Immature natural killer cell (primary cell): ENCODE data around the gene TNS2. TPM values are rescaled to one million over a fixed set of nuclear protein-coding genes. Genes with fewer than 3 reads are reported as not detected.
"Not testable (repeated sequence)": the region's sequence is repeated elsewhere in the genome, so short reads cannot be mapped to it uniquely, and the experiment has no call there.

ENCODE experiments used
- DNase-seq, 3 donors: peaks; one replicate each; pipeline ENCODE4 v3.0.0; 2022; ENCODE audit warnings: mixed read lengths in 1 of 3
- H3K27ac Mint-ChIP-seq, 6 donors: one replicate each; pipeline ENCODE4 v1.8.0; 2020; ENCODE audit warnings: mixed read lengths in 6 of 6, mild to moderate bottlenecking in 5 of 6, inconsistent platforms in 4 of 6, moderate library complexity in 3 of 6
- H3K27me3 Mint-ChIP-seq, 3 donors: one replicate each; pipeline ENCODE4 v1.8.0; 2020 to 2021; ENCODE audit warnings: low read depth in 3 of 3, mild to moderate bottlenecking in 3 of 3, mixed read lengths in 3 of 3, moderate library complexity in 3 of 3, inconsistent platforms in 1 of 3
- H3K36me3 Mint-ChIP-seq, 3 donors: one replicate each; pipeline ENCODE4 v1.8.0; 2020; ENCODE audit warnings: mixed read lengths in 3 of 3, inconsistent platforms in 2 of 3, mild to moderate bottlenecking in 2 of 3
- H3K4me1 Mint-ChIP-seq, 2 donors: one replicate each; pipeline ENCODE4 v1.8.0; 2020; ENCODE audit warnings: inconsistent platforms in 2 of 2, mild to moderate bottlenecking in 2 of 2, mixed read lengths in 2 of 2, moderate library complexity in 1 of 2
- H3K4me3 Mint-ChIP-seq, 5 donors: one replicate each; pipeline ENCODE4 v1.8.0; 2020; ENCODE audit warnings: mild to moderate bottlenecking in 5 of 5, mixed read lengths in 5 of 5, inconsistent platforms in 3 of 5, moderate library complexity in 3 of 5
- H3K9me3 Mint-ChIP-seq, 6 donors: one replicate each; pipeline ENCODE4 v1.8.0; 2020; ENCODE audit warnings: mild to moderate bottlenecking in 6 of 6, mixed read lengths in 6 of 6, inconsistent platforms in 4 of 6, moderate library complexity in 3 of 6
- polyA plus RNA-seq, 3 donors: library from polyadenylated mRNA; unstranded; fragments of 300-500 nt; fragmentation: Illumina TruSeq; gene quantifications; one replicate each; pipeline ENCODE4 v1.2.3, GENCODE V29; 2021

Gene TNS2
- polyA plus RNA-seq, 3 donors from 2014 or later, result not detected

DNA sequence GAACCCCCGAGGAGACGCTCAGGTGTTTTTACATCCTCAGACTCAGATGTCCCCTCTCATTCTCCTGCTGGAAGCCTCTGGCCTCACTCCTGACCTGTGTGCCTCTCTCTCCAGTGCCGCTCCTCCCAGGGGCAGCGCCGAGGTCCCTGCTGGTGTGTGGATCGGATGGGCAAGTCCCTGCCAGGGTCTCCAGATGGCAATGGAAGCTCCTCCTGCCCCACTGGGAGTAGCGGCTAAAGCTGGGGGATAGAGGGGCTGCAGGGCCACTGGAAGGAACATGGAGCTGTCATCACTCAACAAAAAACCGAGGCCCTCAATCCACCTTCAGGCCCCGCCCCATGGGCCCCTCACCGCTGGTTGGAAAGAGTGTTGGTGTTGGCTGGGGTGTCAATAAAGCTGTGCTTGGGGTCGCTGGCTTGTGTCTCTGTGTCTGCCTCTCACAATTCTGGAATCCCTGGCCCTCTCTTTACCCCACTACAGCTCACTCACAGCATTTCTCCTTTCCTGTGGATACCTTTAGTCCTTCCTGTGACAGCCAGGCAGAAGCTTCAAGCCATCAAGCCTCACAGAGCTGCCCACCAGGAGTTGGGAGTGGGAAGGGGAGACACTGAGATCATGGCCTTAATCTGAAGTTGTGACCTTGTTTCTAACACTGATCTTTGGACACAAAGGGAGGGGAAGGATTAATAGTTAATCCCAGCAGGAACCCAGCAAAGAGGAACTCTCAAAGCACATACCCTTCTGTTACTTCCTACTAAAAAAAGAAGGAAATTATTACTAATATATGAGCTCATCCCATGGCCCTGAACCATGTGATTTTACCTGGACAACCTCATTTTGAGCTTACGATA lies 52.3 kb downstream of the TNS2 start:
- peak overlapping the region in 2 of 6 donors; percentile 17 to 19 for H3K27ac Mint-ChIP-seq
- peaks cover 31 to 43% of the 10 kb centered on the region in 2 donors for H3K4me1 Mint-ChIP-seq
- H3K27me3 Mint-ChIP-seq, result peaks cover 2 to 4% (median 4%) of the 10 kb centered on the region in 3 donors
- H3K9me3 Mint-ChIP-seq, result no peaks in the 10 kb centered on the region
- no peaks in the 10 kb centered on the region for H3K36me3 Mint-ChIP-seq
- no peak for DNase-seq
- H3K4me3 Mint-ChIP-seq, result peak overlapping the region in 1 of 5 donors; percentile 14

DNA sequence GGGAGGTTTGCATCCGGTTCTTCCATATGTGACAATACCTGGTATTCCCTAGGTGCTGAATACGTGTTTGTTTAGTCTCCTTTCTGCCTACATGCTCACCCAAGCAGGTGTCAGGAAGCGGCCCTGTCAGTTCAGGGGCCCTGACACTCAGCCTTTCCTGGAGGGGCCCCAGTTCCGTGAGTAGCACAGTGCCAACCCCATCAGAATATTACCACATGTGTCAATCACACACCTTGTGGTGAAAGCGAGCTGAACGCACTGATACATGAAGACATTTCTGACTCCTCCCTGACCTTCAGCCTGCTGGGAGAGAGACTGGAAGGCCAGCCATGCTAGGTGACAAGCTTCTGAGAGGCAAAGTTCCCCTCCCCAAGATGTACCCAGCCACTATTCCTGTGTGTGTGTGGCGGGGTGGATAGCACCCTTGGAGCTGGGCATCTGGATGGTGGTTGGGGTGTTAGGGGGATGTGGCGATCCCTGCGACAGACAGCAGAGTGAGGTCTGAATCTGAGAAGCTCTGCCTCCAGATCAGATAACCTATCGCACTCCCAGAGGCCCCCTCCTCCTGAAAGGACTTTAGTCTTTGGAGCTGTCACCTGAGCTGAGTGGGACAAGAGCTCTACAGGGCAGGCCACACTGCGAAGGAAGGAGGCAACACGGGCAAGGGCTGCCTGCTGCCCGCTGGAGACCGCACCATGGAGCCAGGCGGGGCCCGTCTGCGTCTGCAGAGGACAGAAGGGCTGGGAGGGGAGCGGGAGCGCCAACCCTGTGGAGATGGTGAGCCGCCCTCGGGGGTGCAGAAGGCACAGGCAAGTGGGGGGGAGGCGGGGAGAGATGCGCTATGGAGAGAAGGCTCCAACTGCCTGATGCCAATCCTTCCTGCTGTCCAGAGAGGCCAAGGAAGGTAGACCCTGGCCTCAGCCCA lies 53.3 kb downstream of the TNS2 start, which contains the start of gene SOAT2:
TSS of gene SOAT2 (plus strand) at position 604 of the 925 bp plus-strand sequence. CDS start at position 696, 92 bp downstream.
- H3K27ac Mint-ChIP-seq, result peak within 1 kb of the TSS in 5 of 6 donors; percentile 3 to 77 (median 46)
- peak in 2 of 3 donors; percentile 15 to 24 for DNase-seq
- H3K4me3 Mint-ChIP-seq, result peak within 1 kb of the TSS in 2 of 5 donors; percentile 14 to 33
- H3K27me3 Mint-ChIP-seq, result peaks cover 2 to 4% (median 4%) of the 10 kb centered on the region in 3 donors
- no peaks in the 10 kb centered on the region for H3K9me3 Mint-ChIP-seq
- peaks cover 27 to 36% of the 10 kb centered on the region in 2 donors for H3K4me1 Mint-ChIP-seq
- H3K36me3 Mint-ChIP-seq, result no peaks in the 10 kb centered on the region

DNA sequence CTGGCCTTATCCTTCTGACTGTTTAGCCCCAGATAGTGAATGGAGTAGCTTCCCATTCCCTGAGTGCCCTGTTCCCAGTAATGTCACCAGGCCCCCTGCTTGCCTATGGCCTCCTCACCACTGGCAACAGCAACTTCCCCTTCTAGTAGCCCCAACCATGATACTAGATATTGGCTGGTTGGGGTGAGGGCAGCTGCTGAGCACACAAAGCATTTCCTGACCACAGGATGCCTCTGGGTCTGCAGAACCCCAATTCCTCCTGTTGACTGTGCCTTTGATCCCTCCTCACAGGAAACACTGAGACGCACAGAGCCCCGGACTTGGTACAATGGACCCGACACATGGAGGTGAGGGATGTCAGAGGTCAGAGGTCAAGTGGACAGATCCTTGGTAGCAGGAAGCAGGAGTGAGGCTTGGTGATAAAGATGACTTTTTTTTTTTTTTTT lies 54.0 kb downstream of the TNS2 start:
- H3K27me3 Mint-ChIP-seq, result peaks cover 2 to 4% (median 4%) of the 10 kb centered on the region in 3 donors
- no peaks in the 10 kb centered on the region for H3K9me3 Mint-ChIP-seq
- peak overlapping the region in 3 of 6 donors; percentile 3 to 40 (median 24) for H3K27ac Mint-ChIP-seq
- peaks cover 21 to 30% of the 10 kb centered on the region in 2 donors for H3K4me1 Mint-ChIP-seq
- H3K36me3 Mint-ChIP-seq, result no peaks in the 10 kb centered on the region
- peak in 1 of 3 donors; percentile 17 for DNase-seq
- H3K4me3 Mint-ChIP-seq, result no peak overlapping the region

DNA sequence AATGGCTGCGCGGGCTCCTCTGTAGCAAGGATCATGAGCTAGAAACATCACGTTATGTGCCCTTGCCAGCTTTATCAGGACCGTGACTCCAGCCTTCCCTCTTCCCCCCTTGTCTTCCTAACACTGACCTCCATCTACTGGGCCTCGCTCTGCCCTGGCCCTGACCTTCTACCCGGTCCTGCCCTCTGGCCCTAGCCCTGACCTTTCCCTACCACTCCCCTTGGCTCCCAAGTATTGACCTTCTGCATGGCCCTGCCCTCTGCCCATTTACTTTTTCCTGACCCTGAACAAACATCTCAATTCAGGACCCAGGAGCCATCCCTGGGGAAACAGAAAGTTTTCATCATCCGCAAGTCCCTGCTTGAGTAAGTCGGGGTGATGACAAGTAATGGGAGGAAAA lies 55.4 kb downstream of the TNS2 start:
- no peak overlapping the region for H3K4me3 Mint-ChIP-seq
- no peak for DNase-seq
- H3K27me3 Mint-ChIP-seq, result peaks cover 2 to 4% (median 3%) of the 10 kb centered on the region in 3 donors
- no peak overlapping the region for H3K27ac Mint-ChIP-seq
- peaks cover 15 to 22% of the 10 kb centered on the region in 2 donors for H3K4me1 Mint-ChIP-seq
- no peaks in the 10 kb centered on the region for H3K36me3 Mint-ChIP-seq
- no peaks in the 10 kb centered on the region for H3K9me3 Mint-ChIP-seq

DNA sequence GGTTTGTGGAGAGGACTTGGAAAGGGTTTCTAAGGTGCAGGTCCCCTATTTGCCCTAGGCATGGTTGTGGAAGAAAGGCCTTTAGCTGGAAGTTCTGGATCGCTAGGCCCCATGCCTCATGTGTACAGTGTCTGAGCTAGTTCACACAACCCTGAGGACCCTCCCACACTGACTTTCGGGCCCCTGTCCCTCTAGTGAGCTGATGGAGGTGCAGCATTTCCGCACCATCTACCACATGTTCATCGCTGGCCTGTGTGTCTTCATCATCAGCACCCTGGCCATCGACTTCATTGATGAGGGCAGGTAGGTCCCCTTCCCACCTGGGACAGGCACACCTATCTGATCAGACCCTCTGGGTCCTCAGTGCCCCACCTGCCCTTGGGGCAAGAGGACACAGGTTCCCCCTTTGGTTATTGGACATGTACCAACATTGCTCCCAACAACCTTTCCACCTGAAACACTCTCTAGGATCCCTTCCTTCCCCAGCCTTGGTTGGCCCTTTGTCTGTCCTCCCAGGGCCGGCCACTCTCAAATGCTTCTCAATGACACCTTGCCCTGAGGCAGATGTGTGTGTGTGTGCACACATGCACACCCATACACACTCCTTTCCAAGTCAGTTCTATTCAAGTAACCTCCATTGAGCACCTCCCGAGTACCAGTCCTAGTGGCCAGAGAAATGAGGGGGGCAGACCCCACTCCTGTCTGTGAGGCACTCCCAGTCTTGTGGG lies 56.0 kb downstream of the TNS2 start:
- DNase-seq, result no peak
- H3K9me3 Mint-ChIP-seq, result no peaks in the 10 kb centered on the region
- H3K4me1 Mint-ChIP-seq, result peaks cover 15 to 22% of the 10 kb centered on the region in 2 donors
- no peak overlapping the region for H3K4me3 Mint-ChIP-seq
- no peaks in the 10 kb centered on the region for H3K36me3 Mint-ChIP-seq
- H3K27me3 Mint-ChIP-seq, result peaks cover 2 to 4% (median 3%) of the 10 kb centered on the region in 3 donors
- H3K27ac Mint-ChIP-seq, result no peak overlapping the region

DNA sequence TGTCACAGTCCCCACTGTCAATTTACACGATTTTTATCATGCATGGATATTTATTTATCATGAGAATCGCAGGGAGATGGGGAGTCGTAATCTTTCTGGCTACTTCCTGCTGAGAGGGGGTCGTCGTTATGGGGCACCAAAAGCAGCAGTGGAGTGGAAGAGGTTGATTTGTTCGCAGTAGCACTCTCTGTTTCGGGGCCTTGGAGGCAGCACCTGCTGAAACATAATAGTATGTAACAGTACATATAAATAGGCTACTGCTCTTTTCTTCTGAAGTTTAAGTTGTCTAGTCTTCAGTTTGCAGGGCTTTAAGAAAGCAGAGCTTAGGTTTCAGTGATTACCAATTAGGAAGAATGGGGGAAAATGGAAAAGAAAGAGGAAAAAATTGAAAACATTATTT lies 57.3 kb downstream of the TNS2 start:
- H3K9me3 Mint-ChIP-seq, result no peaks in the 10 kb centered on the region
- no peak for DNase-seq
- peaks cover 0 to 3% (median 0%) of the 10 kb centered on the region in 3 donors for H3K36me3 Mint-ChIP-seq
- no peak overlapping the region for H3K27ac Mint-ChIP-seq
- no peak overlapping the region for H3K4me3 Mint-ChIP-seq
- peaks cover 15 to 22% of the 10 kb centered on the region in 2 donors for H3K4me1 Mint-ChIP-seq
- H3K27me3 Mint-ChIP-seq, result peaks cover 2 to 4% (median 3%) of the 10 kb centered on the region in 3 donors

DNA sequence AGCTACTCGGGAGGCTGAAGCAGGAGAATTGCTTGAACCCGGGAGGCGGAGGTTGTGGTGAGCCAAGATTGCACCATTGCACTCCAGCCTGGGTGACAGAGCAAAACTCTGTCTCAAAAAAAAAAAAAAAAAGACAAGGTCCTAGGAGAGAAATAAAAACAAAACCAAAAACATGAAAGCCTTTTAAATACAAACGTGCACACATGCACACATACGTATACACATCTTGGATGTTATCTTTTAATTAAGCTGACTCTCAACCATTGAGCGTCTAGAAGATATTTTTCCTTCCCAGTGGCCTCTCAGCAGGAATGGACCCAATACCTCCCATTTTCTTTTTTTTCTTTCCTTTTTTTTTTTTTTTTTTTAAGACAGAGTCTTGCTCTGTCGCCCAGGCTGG lies 62.6 kb downstream of the TNS2 start:
- not testable (repeated sequence) for H3K9me3 Mint-ChIP-seq, H3K36me3 Mint-ChIP-seq, H3K4me1 Mint-ChIP-seq, DNase-seq, H3K27me3 Mint-ChIP-seq, H3K4me3 Mint-ChIP-seq, H3K27ac Mint-ChIP-seq

DNA sequence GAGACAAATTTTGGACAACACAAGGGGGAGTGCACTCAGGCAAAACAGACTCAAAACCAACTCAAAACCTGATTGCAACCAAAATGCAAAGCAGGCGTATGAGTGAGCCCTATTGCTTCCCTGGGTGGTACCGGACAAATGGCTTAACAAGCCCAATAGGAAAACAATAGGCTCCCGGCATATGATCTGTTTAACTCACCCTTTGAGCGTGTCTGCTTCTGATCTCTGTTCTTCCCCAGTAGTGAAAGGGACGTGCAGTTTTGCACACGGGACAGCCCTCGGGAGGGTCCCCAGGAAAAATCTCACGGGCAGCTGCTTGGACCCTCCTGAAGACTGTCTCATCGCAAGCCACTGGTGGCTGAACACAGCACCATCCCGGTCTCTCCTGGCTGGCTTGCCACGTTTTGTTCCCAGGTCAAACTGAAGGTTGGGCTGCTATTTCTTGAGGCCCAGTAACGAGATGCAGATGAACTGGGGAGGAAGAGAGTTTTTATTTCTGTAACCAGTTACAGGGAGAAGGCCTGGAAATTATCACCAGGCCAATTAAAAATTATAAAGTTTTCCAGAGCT lies 63.4 kb downstream of the TNS2 start:
- no peak for DNase-seq
- no peak overlapping the region for H3K27ac Mint-ChIP-seq
- H3K9me3 Mint-ChIP-seq, result no peaks in the 10 kb centered on the region
- peaks cover 0 to 3% (median 0%) of the 10 kb centered on the region in 3 donors for H3K36me3 Mint-ChIP-seq
- H3K4me1 Mint-ChIP-seq, result no peaks in the 10 kb centered on the region
- H3K27me3 Mint-ChIP-seq, result no peaks in the 10 kb centered on the region
- no peak overlapping the region for H3K4me3 Mint-ChIP-seq

DNA sequence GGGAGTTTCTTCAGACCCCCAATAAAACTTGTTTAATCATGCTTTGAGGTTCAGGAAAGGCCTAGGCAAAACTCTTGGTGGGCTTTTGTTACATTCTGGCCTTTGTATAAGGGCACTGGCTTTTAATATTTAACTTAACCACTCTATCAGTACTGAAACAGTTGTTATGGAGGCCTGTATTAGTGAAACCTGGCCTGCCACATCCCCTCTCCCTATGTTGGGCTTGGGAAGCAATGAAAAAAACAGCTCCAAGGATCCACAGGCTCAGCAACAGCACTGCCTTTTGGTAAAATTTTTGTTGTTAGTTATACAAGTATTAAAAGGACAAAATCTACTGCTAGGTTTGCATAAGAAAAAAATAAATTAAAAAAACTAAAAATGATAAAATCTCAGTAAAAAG lies 64.1 kb downstream of the TNS2 start:
- Mint-ChIP-seq H3K4me3 (no peak overlapping the region), H3K27ac (no peak overlapping the region), H3K4me1 (no peaks in the 10 kb centered on the region), H3K36me3 (peaks cover 0 to 3% (median 0%) of the 10 kb centered on the region in 3 donors), H3K27me3 (no peaks in the 10 kb centered on the region), H3K9me3 (no peaks in the 10 kb centered on the region)
- DNase-seq, result no peak

Other genes starting within 250 kb of the TNS2 start
- gene KRT4, start 235.9 kb upstream of the TNS2 start, polyA plus RNA-seq, result not detected
- not detected for gene KRT79, start 215.8 kb upstream of the TNS2 start, polyA plus RNA-seq
- under 1 TPM in 1 of 3 donors, not detected in 2; 0.28 TPM for gene KRT78, start 201.1 kb upstream of the TNS2 start, polyA plus RNA-seq
- gene KRT8, start 145.0 kb upstream of the TNS2 start, polyA plus RNA-seq, result not detected
- under 1 TPM in 1 of 3 donors, not detected in 2; 0.60 TPM for gene KRT18, start 100.9 kb upstream of the TNS2 start, polyA plus RNA-seq
- 10 to 100 TPM; 57.2 to 83.4 (median 69.2) TPM for gene EIF4B, start 43.6 kb upstream of the TNS2 start, polyA plus RNA-seq
- gene SPRYD3, start 29.3 kb downstream of the TNS2 start, polyA plus RNA-seq, result 10 to 100 TPM; 35.6 to 70.4 (median 59.6) TPM
- 1 to 10 TPM in 1 of 3 donors, under 1 TPM in 1, not detected in 1; 0.69 to 2.1 TPM for gene IGFBP6, start 47.6 kb downstream of the TNS2 start, polyA plus RNA-seq
- not detected for gene SOAT2, start 53.4 kb downstream of the TNS2 start, polyA plus RNA-seq
- gene ZNF740, start 130.7 kb downstream of the TNS2 start, polyA plus RNA-seq, result 1 to 10 TPM; 2.0 to 5.1 (median 2.6) TPM
- 1 to 10 TPM in 2 of 3 donors, under 1 TPM in 1; 0.85 to 3.8 (median 2.6) TPM for gene CSAD, start 130.9 kb downstream of the TNS2 start, polyA plus RNA-seq
- 100 to 1,000 TPM; 289 to 390 (median 389) TPM for gene ITGB7, start 157.2 kb downstream of the TNS2 start, polyA plus RNA-seq
- gene RARG, start 182.1 kb downstream of the TNS2 start, polyA plus RNA-seq, result 10 to 100 TPM in 1 of 3 donors, 1 to 10 TPM in 2; 2.9 to 10.1 (median 4.7) TPM
- under 1 TPM in 1 of 3 donors, not detected in 2; 0.53 TPM for gene ESPL1, start 218.2 kb downstream of the TNS2 start, polyA plus RNA-seq
- gene PFDN5, start 245.5 kb downstream of the TNS2 start, polyA plus RNA-seq, result 1,000 to 10,000 TPM in 1 of 3 donors, 100 to 1,000 TPM in 2; 829 to 1,850 (median 845) TPM
- 10 to 100 TPM; 51.3 to 78.7 (median 64.0) TPM for gene MYG1, start 249.6 kb downstream of the TNS2 start, polyA plus RNA-seq